Fibroblast of skin of back (primary cell): ENCODE measurements around the gene USP32. TPM values are rescaled to one million over a fixed set of nuclear protein-coding genes. Genes with fewer than 3 reads are reported as not detected.
A peak's percentile ranks its signal among the peaks of the same experiment; 100 is the strongest.
"Not testable (repeated sequence)": the region's sequence is repeated elsewhere in the genome, so short reads cannot be mapped to it uniquely, and the experiment has no call there.

Experiments used
- DNase-seq: peaks from one replicate; pipeline ENCODE4 v3.0.0-alpha.2; 2013
- polyA plus RNA-seq, 2 experiments: library from polyadenylated mRNA; unstranded; fragments of 120-200 nt; gene quantifications; one replicate each; pipeline ENCODE4 v1.2.1, GENCODE V29; 2013; ENCODE audit not compliant: insufficient read length in 2 of 2

Gene USP32
- polyA plus RNA-seq (2013, experiment 1 of 2; ENCODE audit: insufficient read length), result 33.6 TPM
- polyA plus RNA-seq (2013, experiment 2 of 2; ENCODE audit: insufficient read length), result 44.2 TPM

GRCh38 chr17:60392042-60392844 is at the start of gene USP32:
Gene USP32 (minus strand): TSS chr17:60392133. CDS start chr17:60391939, 194 bp downstream.
- DNase-seq, result peak; percentile 98

GRCh38 chr17:60439501-60439900 is 47.6 kb upstream of the USP32 start:
- DNase-seq, result peak; percentile 23

GRCh38 chr17:60436676-60437075 is 44.7 kb upstream of the USP32 start:
- no peak for DNase-seq

GRCh38 chr17:60435244-60436167 is 43.6 kb upstream of the USP32 start:
- peak; percentile 90 for DNase-seq

GRCh38 chr17:60433021-60433997 is 41.4 kb upstream of the USP32 start:
- DNase-seq, result not testable (repeated sequence)

GRCh38 chr17:60430561-60430960 is 38.6 kb upstream of the USP32 start:
- not testable (repeated sequence) for DNase-seq

GRCh38 chr17:60428491-60428890 is 36.6 kb upstream of the USP32 start:
- not testable (repeated sequence) for DNase-seq

- no peak for DNase-seq
Observed at GRCh38 chr17:60426596-60426995, 34.7 kb upstream of the USP32 start.

GRCh38 chr17:60425626-60426025 is 33.7 kb upstream of the USP32 start:
- DNase-seq, result no peak

- DNase-seq, result no peak
Observed at GRCh38 chr17:60423865-60424264, 31.9 kb upstream of the USP32 start.

GRCh38 chr17:60422162-60422665 is 30.3 kb upstream of the USP32 start, which contains the start of gene CHCT1:
Gene CHCT1 (plus strand): TSS chr17:60422489. CDS start chr17:60422593, 104 bp downstream.
- DNase-seq, result no peak

GRCh38 chr17:60421273-60422161 is 29.6 kb upstream of the USP32 start:
- DNase-seq, result peak; percentile 75

- not testable (repeated sequence) for DNase-seq
Observed at GRCh38 chr17:60419875-60420274, 27.9 kb upstream of the USP32 start.

- DNase-seq, result not testable (repeated sequence)
Observed at GRCh38 chr17:60419003-60419402, 27.1 kb upstream of the USP32 start.

GRCh38 chr17:60416368-60416925 is 24.5 kb upstream of the USP32 start:
- DNase-seq, result no peak

GRCh38 chr17:60415146-60415545 is 23.2 kb upstream of the USP32 start:
- DNase-seq, result no peak

GRCh38 chr17:60412701-60413100 is 20.8 kb upstream of the USP32 start:
- no peak for DNase-seq

GRCh38 chr17:60410001-60410400 is 18.1 kb upstream of the USP32 start:
- DNase-seq, result no peak

GRCh38 chr17:60406887-60407286 is 15.0 kb upstream of the USP32 start:
- DNase-seq, result no peak

GRCh38 chr17:60403962-60404361 is 12.0 kb upstream of the USP32 start:
- DNase-seq, result no peak
